HepG2 (cell line): ENCODE measurements around the gene NSD2. TPM values are rescaled to one million over a fixed set of nuclear protein-coding genes. Genes with fewer than 3 reads are reported as not detected.
A peak's percentile ranks its signal among the peaks of the same experiment; 100 is the strongest.

ENCODE experiments used
- AKAP8 ChIP-seq: sonication (generic); formaldehyde crosslinking; IDR thresholded peaks from 2 replicates; pipeline ENCODE4 v1.5.1; 2020; ENCODE audit warnings: mild to moderate bottlenecking, missing genetic modification reagents
- HHEX ChIP-seq: IDR thresholded peaks from 2 replicates; pipeline ENCODE4 v1.6.1; 2016; ENCODE audit warnings: control low read depth
- HNF4G ChIP-seq, 2 experiments: sonication (generic) in 1 of 2; formaldehyde crosslinking in 1 of 2; IDR thresholded peaks; 2 replicates each; pipeline versions ENCODE4 v1.4.0 to v1.6.1; 2011 to 2020; ENCODE audit warnings: borderline replicate concordance in 2 of 2, low read depth in 2 of 2, mild to moderate bottlenecking in 2 of 2, low read length in 1 of 2, missing genetic modification reagents in 1 of 2, moderate library complexity in 1 of 2
- MAFK ChIP-seq, 2 experiments: IDR thresholded peaks in 1 of 2; conservative IDR thresholded peaks in 1 of 2; 2 replicates each; pipeline ENCODE4 v1.6.1; 2011; ENCODE audit warnings: improper control_type of control experiment in 2 of 2, low read length in 2 of 2
- XBP1 ChIP-seq: sonication (generic); formaldehyde crosslinking; IDR thresholded peaks from 2 replicates; pipeline ENCODE4 v1.5.0; 2020; ENCODE audit warnings: missing genetic modification reagents
- ZC3H4 ChIP-seq: sonication (generic); formaldehyde crosslinking; IDR thresholded peaks from 2 replicates; pipeline ENCODE4 v1.4.0; 2020; ENCODE audit warnings: missing genetic modification reagents, borderline replicate concordance
- ZMYM2 ChIP-seq: sonication (generic); formaldehyde crosslinking; IDR thresholded peaks from 2 replicates; pipeline ENCODE4 v1.8.0; 2022; ENCODE audit warnings: mild to moderate bottlenecking, missing genetic modification reagents
- ZNF10 ChIP-seq: sonication (generic); formaldehyde crosslinking; IDR thresholded peaks from 2 replicates; pipeline ENCODE4 v1.4.0; 2020; ENCODE audit warnings: mild to moderate bottlenecking, low read depth, missing genetic modification reagents, borderline replicate concordance
- ZNF251 ChIP-seq: sonication (generic); formaldehyde crosslinking; IDR thresholded peaks from 2 replicates; pipeline ENCODE4 v1.9.0; 2021; ENCODE audit warnings: mild to moderate bottlenecking, missing genetic modification reagents
- ZNF501 ChIP-seq: sonication (generic); formaldehyde crosslinking; IDR thresholded peaks from 2 replicates; pipeline ENCODE4 v1.5.1; 2020; ENCODE audit warnings: mild to moderate bottlenecking, moderate library complexity, missing genetic modification reagents
- ZNF572 ChIP-seq: sonication (generic); formaldehyde crosslinking; IDR thresholded peaks from 2 replicates; pipeline ENCODE4 v1.5.1; 2020; ENCODE audit warnings: mild to moderate bottlenecking, missing genetic modification reagents
- polyA plus RNA-seq, 8 experiments: library from polyadenylated mRNA; depleted of rRNA in 3 of 8; stranded (reverse) in 7 of 8; unstranded in 1 of 8; fragments of >200 nt; fragmentation: Illumina TruSeq in 4 of 8; extraction: Trizol in 4 of 8; gene quantifications; 2 replicates each; pipeline versions ENCODE4 v1.2.1 to v1.2.3, GENCODE V29; 2011 to 2016; ENCODE audit warnings: low read depth in 4 of 8, missing spikeins in 1 of 8, mixed read lengths in 1 of 8; ENCODE audit not compliant: insufficient read depth in 1 of 8
- total RNA-seq, 5 experiments: library from RNA; depleted of rRNA; stranded (reverse); fragments of >200 nt; fragmentation: Illumina TruSeq; extraction: Trizol; gene quantifications; 2 replicates each; pipeline ENCODE4 v1.2.3, GENCODE V29; 2016; ENCODE audit warnings: low read depth in 1 of 5
- TF ChIP-seq, protein P1 (sequence below): sonication (generic); formaldehyde crosslinking; IDR thresholded peaks from 2 replicates; pipeline ENCODE4 v1.4.0; 2020; ENCODE audit warnings: mild to moderate bottlenecking, missing genetic modification reagents
- TF ChIP-seq, protein P2 (sequence below): sonication (generic); formaldehyde crosslinking; conservative IDR thresholded peaks from 2 replicates; pipeline ENCODE4 v1.4.0; 2020; ENCODE audit warnings: missing genetic modification reagents
- TF ChIP-seq, protein P3 (sequence below): sonication (generic); formaldehyde crosslinking; IDR thresholded peaks from 2 replicates; pipeline ENCODE4 v1.4.0; 2020; ENCODE audit warnings: missing genetic modification reagents
- TF ChIP-seq, protein P4 (sequence below): sonication (generic); formaldehyde crosslinking; IDR thresholded peaks from 2 replicates; pipeline ENCODE4 v1.4.0; 2020; ENCODE audit warnings: missing genetic modification reagents

Gene NSD2
- total and polyA plus RNA-seq, 2 of the 13 experiments (the other 11 are each of a cell fraction or from before 2014, with no cell fraction given) = 22.0 to 65.9 TPM

DNA sequence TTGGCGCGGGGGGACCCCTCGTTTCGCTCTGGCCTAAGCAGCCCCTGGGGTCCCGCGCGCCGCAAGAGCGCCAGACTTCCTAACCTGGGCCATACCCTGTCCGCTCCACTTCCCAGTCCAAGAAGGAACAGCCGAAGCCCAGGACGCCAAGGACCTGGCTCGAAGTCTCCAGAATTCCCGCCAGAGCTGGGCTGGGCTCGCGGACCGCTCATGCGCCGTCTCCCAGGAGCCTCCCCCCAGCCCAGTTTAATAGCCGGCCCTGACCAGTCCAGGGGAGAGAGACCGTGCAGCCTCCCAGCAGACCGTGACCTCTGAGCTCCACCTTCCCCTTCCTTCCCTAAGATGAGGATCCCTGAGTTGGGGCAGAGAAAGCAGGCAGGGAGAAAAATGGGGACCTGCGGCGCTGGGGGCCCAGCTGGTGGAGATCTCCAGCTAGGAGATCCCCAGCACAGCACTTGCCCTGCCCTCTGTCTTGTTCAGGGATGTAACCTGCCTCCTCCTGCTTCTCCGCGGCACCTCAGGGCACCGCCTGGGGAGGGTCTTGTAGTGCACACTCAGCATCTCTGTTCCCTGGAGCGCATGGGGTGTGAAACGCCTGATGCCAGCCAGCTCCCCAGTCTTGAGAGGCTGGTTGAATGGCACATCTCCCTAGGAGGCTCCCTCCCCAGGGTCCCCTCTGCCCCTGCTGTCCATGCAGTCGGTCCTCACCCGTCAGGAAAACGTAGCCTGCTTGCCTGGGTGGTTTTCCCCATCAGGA is 14.1 kb upstream of the NSD2 start (continued):
- no peak for TF ChIP-seq AKAP8 (CRISPR knock-in tag)
- TF ChIP-seq, protein P1, sequence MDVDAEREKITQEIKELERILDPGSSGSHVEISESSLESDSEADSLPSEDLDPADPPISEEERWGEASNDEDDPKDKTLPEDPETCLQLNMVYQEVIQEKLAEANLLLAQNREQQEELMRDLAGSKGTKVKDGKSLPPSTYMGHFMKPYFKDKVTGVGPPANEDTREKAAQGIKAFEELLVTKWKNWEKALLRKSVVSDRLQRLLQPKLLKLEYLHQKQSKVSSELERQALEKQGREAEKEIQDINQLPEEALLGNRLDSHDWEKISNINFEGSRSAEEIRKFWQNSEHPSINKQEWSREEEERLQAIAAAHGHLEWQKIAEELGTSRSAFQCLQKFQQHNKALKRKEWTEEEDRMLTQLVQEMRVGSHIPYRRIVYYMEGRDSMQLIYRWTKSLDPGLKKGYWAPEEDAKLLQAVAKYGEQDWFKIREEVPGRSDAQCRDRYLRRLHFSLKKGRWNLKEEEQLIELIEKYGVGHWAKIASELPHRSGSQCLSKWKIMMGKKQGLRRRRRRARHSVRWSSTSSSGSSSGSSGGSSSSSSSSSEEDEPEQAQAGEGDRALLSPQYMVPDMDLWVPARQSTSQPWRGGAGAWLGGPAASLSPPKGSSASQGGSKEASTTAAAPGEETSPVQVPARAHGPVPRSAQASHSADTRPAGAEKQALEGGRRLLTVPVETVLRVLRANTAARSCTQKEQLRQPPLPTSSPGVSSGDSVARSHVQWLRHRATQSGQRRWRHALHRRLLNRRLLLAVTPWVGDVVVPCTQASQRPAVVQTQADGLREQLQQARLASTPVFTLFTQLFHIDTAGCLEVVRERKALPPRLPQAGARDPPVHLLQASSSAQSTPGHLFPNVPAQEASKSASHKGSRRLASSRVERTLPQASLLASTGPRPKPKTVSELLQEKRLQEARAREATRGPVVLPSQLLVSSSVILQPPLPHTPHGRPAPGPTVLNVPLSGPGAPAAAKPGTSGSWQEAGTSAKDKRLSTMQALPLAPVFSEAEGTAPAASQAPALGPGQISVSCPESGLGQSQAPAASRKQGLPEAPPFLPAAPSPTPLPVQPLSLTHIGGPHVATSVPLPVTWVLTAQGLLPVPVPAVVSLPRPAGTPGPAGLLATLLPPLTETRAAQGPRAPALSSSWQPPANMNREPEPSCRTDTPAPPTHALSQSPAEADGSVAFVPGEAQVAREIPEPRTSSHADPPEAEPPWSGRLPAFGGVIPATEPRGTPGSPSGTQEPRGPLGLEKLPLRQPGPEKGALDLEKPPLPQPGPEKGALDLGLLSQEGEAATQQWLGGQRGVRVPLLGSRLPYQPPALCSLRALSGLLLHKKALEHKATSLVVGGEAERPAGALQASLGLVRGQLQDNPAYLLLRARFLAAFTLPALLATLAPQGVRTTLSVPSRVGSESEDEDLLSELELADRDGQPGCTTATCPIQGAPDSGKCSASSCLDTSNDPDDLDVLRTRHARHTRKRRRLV (CRISPR knock-in tag) = no peak
- 0 out of 2 replicates have a peak, but pooled peaks have one; percentile 19 for TF ChIP-seq ZNF501
- TF ChIP-seq ZNF251 = 0 out of 2 replicates have a peak, but pooled peaks have one; percentile 24
- TF ChIP-seq, protein P2, sequence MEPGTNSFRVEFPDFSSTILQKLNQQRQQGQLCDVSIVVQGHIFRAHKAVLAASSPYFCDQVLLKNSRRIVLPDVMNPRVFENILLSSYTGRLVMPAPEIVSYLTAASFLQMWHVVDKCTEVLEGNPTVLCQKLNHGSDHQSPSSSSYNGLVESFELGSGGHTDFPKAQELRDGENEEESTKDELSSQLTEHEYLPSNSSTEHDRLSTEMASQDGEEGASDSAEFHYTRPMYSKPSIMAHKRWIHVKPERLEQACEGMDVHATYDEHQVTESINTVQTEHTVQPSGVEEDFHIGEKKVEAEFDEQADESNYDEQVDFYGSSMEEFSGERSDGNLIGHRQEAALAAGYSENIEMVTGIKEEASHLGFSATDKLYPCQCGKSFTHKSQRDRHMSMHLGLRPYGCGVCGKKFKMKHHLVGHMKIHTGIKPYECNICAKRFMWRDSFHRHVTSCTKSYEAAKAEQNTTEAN (CRISPR knock-in tag) = no peak
- TF ChIP-seq, protein P3, sequence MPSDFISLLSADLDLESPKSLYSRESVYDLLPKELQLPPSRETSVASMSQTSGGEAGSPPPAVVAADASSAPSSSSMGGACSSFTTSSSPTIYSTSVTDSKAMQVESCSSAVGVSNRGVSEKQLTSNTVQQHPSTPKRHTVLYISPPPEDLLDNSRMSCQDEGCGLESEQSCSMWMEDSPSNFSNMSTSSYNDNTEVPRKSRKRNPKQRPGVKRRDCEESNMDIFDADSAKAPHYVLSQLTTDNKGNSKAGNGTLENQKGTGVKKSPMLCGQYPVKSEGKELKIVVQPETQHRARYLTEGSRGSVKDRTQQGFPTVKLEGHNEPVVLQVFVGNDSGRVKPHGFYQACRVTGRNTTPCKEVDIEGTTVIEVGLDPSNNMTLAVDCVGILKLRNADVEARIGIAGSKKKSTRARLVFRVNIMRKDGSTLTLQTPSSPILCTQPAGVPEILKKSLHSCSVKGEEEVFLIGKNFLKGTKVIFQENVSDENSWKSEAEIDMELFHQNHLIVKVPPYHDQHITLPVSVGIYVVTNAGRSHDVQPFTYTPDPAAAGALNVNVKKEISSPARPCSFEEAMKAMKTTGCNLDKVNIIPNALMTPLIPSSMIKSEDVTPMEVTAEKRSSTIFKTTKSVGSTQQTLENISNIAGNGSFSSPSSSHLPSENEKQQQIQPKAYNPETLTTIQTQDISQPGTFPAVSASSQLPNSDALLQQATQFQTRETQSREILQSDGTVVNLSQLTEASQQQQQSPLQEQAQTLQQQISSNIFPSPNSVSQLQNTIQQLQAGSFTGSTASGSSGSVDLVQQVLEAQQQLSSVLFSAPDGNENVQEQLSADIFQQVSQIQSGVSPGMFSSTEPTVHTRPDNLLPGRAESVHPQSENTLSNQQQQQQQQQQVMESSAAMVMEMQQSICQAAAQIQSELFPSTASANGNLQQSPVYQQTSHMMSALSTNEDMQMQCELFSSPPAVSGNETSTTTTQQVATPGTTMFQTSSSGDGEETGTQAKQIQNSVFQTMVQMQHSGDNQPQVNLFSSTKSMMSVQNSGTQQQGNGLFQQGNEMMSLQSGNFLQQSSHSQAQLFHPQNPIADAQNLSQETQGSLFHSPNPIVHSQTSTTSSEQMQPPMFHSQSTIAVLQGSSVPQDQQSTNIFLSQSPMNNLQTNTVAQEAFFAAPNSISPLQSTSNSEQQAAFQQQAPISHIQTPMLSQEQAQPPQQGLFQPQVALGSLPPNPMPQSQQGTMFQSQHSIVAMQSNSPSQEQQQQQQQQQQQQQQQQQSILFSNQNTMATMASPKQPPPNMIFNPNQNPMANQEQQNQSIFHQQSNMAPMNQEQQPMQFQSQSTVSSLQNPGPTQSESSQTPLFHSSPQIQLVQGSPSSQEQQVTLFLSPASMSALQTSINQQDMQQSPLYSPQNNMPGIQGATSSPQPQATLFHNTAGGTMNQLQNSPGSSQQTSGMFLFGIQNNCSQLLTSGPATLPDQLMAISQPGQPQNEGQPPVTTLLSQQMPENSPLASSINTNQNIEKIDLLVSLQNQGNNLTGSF (CRISPR knock-in tag) = 0 out of 2 replicates have a peak, but pooled peaks have one; percentile 30
- TF ChIP-seq ZC3H4 (CRISPR knock-in tag) = no peak
- TF ChIP-seq HNF4G (IDR thresholded peaks at IDR 0.05; ENCODE audit: borderline replicate concordance, low read depth, low read length) = no peak
- no peak for TF ChIP-seq HNF4G (CRISPR knock-in tag; IDR thresholded peaks at IDR 0.05; ENCODE audit: borderline replicate concordance, low read depth)
- TF ChIP-seq MAFK (conservative IDR thresholded peaks at IDR 0.05 in 1 of 2, IDR thresholded peaks at IDR 0.05 in 1 of 2; ENCODE audit: low read length in 2 of 2) = 0 out of 4 replicates have a peak, but pooled peaks of 1 of the 2 experiments have one; percentile 20
- TF ChIP-seq ZMYM2 (CRISPR knock-in tag) = no peak
- TF ChIP-seq XBP1 (CRISPR knock-in tag) = no peak
- no peak for TF ChIP-seq HHEX (CRISPR knock-in tag)
- no peak for TF ChIP-seq ZNF10 (CRISPR knock-in tag)
- TF ChIP-seq, protein P4, sequence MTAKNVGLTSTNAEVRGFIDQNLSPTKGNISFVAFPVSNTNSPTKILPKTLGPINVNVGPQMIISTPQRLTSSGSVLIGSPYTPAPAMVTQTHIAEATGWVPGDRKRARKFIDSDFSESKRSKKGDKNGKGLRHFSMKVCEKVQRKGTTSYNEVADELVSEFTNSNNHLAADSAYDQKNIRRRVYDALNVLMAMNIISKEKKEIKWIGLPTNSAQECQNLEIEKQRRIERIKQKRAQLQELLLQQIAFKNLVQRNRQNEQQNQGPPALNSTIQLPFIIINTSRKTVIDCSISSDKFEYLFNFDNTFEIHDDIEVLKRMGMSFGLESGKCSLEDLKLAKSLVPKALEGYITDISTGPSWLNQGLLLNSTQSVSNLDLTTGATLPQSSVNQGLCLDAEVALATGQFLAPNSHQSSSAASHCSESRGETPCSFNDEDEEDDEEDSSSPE (CRISPR knock-in tag) = peak; percentile 32; the same call in 1 of the 2 replicates
- peak; percentile 60; the same call in 1 of the 2 replicates for TF ChIP-seq ZNF572 (CRISPR knock-in tag)
